LNCAP (cell line): ENCODE results near the gene RBM10.

Experiments
- TF ChIP-seq, protein P1 (sequence below): fragments of 450-650 bp; IDR thresholded peaks from 2 replicates; pipeline ENCODE4 v1.5.1; 2017; ENCODE audit warnings: mild to moderate bottlenecking

The RBM10 gene

DNA sequence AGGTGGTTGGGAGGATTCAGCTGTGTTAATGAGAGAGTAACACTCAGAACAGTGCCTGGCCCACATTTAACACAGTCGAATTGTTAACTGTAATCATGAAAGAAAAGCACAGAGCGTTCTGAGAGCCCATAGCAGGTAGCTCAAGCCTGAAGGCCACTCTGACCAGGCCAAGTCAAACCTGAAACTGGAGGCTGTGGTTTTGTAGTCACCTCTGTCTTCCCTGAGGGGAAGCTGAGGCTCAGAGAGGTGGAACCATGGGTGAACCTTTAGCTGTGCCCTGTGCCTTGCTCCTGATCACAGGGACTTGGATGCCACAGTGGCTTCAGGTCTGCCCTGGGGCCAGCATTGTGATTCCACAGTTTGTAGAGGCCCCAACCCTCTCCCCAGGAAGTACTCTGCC, 32.1 kb downstream of the RBM10 start:
- TF ChIP-seq, protein P1, sequence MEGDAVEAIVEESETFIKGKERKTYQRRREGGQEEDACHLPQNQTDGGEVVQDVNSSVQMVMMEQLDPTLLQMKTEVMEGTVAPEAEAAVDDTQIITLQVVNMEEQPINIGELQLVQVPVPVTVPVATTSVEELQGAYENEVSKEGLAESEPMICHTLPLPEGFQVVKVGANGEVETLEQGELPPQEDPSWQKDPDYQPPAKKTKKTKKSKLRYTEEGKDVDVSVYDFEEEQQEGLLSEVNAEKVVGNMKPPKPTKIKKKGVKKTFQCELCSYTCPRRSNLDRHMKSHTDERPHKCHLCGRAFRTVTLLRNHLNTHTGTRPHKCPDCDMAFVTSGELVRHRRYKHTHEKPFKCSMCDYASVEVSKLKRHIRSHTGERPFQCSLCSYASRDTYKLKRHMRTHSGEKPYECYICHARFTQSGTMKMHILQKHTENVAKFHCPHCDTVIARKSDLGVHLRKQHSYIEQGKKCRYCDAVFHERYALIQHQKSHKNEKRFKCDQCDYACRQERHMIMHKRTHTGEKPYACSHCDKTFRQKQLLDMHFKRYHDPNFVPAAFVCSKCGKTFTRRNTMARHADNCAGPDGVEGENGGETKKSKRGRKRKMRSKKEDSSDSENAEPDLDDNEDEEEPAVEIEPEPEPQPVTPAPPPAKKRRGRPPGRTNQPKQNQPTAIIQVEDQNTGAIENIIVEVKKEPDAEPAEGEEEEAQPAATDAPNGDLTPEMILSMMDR = no peak

DNA sequence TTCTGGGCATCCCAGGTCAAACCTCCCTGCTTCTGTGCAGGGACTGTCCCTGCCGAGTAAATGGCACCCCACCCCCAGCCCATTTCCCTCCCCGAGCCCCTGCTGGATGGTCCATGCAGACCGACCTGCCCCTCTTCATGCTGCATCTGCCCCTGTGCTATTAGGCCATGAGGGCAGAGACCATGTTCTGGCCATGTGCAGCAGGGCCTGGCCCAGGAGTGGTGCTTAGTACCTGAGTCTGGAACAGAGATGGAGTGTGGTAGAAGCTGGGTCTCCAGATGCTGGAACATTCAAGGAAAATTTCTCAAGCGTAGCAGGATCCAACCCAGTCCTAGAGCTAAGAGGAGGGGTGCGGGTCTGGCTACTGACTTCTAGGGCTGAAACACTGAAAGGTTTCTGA, 33.3 kb downstream of the RBM10 start:
- TF ChIP-seq, protein P1 = no peak

DNA sequence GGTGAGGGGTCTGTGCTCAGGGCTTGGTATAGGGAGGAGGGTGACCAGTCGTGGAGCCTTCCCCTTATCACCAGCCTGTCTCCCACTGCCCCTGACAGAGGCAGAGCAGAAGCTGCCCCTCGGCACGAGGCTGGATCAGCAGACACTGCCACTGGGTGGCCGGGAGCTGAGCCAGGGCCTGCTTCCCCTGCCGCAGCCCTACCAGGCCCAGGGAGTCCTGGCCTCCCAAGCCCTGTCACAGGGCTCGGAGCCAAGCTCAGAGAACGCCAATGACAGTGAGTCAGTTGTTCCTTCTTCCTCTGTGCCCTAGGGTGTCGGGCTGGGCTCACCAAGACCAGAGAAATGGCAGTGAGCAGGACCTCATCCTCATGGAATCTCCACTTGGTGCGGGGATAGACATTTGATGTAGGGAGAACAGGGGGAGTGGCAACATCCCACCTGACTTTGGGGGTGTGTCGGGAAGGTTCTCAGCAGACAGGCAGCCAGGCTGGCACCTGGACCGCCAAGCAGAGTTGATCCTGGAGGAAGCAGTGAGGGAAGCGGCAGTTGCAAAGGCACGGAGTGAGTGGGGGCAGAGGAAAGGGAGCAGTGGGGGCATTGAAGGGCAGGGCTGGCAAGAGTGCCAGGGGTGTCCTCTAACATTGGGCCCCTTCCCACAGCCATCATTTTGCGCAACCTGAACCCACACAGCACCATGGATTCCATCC, 34.4 kb downstream of the RBM10 start:
- TF ChIP-seq, protein P1 = no peak

DNA sequence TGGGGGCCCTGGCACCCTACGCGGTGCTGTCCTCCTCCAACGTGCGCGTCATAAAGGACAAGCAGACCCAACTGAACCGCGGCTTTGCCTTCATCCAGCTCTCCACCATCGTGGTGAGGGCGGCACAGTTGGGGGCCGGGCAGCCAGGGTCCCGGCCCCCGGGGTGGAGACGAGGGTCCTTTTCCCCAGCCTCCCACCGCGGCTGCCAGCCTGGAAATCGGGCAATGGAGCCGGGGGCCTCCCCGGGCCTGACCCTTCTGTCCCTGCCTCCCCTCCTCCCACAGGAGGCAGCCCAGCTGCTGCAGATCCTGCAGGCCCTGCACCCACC, 34.9 kb downstream of the RBM10 start:
- TF ChIP-seq, protein P1 = no peak

DNA sequence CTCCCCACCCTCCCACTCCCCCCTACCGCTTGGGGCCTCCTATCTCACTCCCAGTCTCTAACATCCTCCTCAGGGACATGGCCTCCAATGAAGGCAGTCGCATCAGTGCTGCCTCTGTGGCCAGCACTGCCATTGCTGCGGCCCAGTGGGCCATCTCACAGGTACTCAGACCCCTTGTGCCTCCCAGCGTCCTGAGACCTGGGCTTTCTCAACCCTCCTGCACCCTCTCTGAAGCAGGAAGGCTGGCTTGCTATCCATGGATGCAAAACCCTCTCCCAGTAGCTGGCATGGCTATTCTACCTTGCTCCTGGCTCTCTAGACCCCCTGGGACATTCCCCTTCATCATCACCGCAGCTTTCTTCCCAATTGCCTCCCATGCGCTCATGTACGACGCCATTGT, 35.3 kb downstream of the RBM10 start:
- TF ChIP-seq, protein P1 = no peak

- TF ChIP-seq, protein P1 = no peak
Observed at GRCh38 chrX:47181301-47181700, 36.3 kb downstream of the RBM10 start.

GRCh38 chrX:47182106-47182700, 37.2 kb downstream of the RBM10 start:
- TF ChIP-seq, protein P1 = no peak

GRCh38 chrX:47184486-47184885, 39.5 kb downstream of the RBM10 start:
- TF ChIP-seq, protein P1 = no peak
